ENCODE results near the gene ELOB. TPM values are rescaled to one million over a fixed set of nuclear protein-coding genes. Genes with fewer than 3 reads are reported as not detected.

The ELOB gene
- total and polyA plus RNA-seq, 2 of the 8 experiments (the other 6 are each of a cell fraction or from before 2014, with no cell fraction given): 237 to 1,357 TPM

GRCh38 chr16:2809149-2809760 lies 32.2 kb upstream of the ELOB start (continued):
- no peak for TF ChIP-seq ATF2 (IDR thresholded peaks at IDR 0.05; ENCODE audit: low read length)
- TF ChIP-seq SP1 (IDR thresholded peaks at IDR 0.05; ENCODE audit: low read depth, low read length): no peak
- no peak for TF ChIP-seq RNF2 (IDR thresholded peaks at IDR 0.05; ENCODE audit: borderline replicate concordance, low read depth, low read length, missing control alignments, poor library complexity, severe bottlenecking)
